Stimulated activated CD8-positive, alpha-beta memory T cell treated with anti-CD3 and anti-CD28 coated beads, Interleukin-4, amount 100 ng/mL, for 48 hours (primary cell): ENCODE measurements around the gene DPYSL5.
A peak's percentile ranks its signal among the peaks of the same experiment; 100 is the strongest.
"Not testable (repeated sequence)": the region's sequence is repeated elsewhere in the genome, so short reads cannot be mapped to it uniquely, and the experiment has no call there.

ENCODE experiments used
- DNase-seq: peaks from one replicate; pipeline ENCODE4 v3.0.0-alpha.2; 2020

DPYSL5 gene

DNA sequence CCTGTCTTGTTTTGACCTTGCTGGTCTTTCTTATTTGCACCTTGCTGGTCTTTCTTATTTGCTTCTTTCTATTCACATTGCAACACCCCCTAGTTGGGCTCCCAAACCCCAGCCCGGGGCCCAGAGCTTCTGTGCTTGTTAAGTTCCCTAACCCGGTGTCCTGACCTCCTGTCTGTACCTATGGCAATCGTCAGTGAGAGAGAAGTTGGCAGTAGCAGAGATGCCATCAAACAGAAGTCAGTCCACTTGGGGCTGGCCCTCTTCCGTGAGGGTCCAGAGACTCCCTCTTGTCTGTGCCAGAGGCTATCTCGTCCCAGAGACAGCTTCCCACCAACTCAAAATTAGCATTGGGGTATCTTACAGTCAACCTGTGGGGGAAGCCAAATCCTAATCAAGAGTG is 55.7 kb downstream of the DPYSL5 start:
- no peak for DNase-seq

DNA sequence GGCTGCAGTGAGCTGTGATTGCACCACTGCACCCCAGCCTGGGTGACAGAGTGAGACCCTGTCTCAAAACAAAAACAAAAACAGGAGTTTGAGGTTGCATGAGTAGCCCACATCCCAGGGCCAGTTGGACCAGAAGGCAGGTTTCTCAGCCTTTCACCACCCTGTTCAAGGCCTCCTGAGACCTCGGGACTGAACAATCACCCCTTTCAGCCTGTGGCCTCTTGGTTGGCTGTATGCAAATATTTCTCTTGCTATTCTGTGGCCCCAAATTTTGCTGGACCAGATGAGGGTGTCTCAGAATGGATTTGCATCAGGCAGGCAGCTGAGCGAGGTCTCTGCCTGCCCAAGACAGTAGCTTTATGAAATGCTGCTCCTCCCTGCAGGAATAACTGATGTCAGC is 56.9 kb downstream of the DPYSL5 start:
- no peak for DNase-seq

DNA sequence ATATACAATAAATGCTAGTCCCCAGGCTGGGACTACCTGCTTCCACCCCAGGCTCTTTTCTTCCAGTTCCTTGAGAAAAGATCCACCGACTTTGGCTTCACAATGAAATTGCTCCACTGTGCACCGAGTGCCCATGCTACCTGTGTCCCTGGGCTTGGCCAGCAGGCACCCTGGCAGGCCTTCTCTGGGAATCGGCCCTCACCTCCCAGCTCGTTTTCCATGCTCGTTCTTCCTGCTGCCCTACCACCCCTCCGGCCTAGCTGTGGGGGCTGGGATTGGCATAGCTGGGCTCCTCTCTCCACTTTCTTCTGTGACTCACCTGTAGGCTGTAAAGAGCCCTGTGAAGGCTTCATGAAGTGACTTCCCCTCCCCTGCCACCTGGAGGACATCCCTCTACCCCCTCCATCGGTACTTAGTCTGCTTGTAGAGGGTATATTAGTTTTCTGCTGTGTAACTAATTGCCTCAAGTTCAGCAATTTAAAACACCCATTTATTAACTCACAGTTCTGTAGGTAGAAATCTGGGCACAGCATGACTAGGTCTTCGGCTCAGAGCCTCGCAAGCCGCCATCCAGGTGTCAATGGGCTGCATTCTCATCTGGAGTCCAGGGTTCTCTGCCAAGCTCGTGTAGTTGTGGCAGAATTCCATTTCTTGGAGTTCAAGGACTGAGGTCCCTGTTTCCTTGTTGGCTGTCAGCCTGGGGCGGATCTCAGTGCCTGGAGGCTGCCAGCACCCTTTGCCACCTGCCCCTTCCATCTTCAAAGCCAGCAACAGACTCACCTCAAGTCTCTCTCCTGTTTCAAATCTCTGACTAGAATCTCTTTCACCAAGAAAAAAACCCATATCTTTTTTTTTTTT is 57.6 kb downstream of the DPYSL5 start:
- DNase-seq: no peak

DNA sequence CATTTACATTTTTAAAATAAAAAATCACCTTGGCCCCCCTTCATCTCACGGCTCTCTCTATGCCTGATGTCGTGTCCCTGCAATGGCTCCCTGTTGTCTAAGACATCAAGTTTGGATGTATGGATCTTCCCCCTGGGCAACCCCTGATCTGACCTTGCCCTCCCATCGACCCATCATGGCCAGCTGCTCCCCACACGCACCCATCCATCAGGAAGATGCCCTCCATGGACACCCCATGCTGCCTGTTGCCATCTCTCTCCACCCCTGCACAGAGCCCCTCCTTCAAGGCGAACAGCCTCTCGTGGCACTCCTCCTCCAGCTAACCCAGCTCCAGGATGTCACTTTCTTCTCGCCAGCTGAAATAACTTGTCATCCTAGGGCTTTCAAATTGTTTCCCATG is 59.5 kb downstream of the DPYSL5 start:
- no peak for DNase-seq

DNA sequence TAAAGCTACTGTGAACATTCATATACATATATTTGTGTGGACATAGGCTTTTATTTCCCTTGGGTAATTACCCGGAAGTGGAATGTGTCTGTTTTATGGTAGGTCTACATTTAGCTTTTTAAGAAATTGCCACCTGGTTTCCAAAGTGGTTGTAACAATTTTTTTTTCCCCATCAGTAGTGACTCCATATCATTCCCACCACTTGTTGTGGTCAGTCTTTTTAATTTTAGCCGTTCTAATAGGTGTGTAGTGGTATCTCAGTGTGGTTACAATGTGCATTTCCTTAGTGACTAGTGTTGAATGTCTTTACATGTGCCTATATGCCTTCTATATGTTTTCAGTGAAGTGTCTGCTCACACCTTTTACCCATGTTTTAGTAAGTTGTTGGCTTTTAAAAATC is 62.2 kb downstream of the DPYSL5 start:
- no peak for DNase-seq

DNA sequence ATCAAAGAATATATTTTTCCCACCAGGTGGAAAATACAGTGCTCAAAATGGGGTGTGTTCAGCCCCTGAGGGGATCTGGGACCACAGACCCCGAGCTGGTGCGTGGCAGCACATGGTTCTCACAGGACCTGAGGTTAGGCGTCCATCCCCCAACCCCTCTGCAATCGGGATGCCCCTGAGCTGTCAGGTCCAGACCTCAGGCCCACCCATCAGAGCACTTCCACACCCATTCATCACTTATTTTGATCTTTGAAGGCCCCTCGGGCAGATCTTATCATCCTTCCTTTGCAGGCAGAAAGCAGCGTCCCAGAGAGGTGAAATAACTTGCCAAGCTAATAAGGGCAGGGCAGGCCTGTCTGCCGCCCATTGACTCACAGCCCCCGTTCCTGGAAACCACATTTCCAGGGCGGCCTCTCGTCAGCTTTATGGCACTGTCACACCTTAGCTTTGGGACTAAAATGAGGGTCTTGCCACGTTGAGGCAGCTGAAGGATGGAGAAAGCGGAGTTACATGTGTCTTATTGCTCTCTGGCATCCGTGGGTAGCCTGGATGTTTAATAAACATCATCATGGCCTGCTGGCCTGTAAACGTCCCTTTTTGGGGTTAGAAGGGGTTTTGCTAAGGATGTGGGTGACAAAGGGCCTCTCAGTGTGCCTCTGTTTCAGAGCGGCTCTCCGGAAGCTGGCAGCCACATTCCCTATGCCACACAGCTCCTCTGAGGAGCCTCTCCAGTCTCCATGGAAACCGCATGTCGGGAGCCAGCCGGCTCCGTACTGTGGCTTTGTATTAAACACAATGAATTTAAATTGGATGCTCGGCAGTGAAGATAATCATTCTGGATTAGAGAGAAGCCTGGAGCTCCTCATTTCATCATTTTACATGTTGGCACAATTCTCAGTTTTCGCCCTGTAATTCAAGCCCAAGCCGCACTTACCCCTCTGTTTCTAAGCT is 64.3 kb downstream of the DPYSL5 start:
- no peak for DNase-seq

DNA sequence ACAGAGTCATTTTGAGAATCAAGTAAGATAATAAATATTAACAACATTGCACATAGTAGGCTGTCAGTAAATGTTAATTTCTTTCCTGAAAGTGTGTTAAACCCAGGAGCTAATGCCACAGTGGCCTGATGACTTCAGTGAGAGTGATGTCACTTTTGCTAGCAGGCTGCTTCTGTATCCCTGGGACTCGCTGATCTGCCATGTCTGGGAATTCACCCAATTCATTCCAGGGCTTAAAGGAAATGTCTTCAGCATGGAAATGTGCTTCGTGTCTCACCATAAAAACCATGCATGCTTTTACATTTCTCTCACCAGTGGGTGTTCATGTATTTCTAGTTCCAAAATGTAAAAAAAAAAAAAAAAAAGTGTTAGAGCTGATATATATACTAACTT is 65.7 kb downstream of the DPYSL5 start:
- DNase-seq: no peak

DNA sequence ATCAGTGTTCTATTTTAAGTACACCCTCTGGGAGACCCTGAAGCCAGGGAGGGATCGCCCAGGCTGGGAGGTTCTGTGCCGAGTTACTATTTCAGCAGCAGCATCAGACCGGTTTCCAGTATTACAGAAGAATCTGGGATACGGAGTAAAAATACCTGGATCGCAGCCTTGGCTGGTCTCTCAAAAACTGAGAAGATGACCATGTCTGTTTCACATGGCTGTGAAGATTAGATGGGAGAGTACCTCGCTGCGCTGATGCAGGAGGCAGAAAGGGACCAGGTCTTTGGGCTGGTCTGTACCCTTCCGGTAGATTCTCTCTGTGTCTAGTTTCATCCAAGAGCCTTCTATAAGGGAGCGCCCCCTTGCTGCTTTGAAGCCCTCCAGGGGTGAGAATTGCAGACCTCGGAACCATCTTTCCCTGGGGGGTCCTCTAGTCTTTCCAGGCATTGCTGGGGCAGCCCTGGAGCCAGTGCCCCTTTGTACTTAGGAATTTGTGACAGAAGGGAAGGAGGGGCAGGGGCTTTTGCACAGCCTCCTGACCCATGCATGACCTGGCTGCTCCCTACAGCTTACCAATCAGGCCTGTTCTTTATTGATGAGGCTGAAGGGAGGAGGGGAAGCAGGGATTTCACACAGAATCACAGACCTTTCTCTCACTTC is 66.2 kb downstream of the DPYSL5 start:
- no peak for DNase-seq

DNA sequence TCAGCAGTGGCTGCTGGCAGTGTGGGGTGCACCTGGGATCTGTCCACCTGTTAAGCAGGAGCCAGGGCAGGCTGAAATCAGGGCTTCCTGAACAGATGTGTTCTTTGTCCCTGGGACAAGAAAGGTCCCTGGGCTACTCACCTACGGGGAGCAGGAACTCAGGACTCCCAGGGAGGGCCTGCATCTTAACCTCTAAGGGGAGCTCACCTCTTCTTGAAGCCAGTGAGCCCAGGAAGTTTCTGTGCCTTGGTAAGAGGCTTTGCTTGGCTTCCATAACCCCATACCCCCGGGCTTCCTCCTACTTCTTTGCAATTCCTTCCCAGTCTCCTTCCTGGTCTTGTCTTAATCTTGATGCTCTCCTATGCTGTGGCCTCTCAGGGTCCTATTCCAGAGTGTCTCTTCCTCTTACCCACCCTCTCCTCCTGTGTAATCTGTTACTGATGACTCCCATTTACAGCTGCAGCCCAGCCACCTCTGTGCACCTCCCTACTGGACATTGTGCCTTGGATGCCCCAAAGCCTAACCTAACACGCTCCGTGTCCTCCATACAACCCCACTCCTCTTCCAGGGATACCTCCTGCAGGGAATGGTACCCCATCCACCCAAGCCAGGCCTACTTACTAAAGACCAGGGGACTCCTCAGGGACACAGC is 66.9 kb downstream of the DPYSL5 start:
- DNase-seq: no peak

DNA sequence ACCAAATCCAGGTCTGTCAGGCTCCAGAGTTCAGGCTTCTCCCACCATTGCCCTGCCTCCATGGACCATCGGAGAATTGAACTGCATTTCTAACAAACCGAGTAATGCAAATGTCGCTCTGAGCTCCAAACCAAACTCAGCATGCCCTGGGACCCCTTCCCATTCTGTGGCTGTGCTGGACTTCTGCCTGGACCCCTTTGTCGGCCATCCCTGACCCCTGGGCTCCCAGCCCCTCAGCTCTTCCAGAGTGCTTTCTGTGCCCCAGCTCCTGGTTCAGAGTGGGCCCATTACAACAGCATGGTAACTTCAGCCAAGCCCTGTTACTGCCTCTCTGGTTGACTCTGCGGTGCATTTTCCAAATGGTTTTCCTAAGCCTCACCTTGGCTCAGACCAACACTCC is 67.4 kb downstream of the DPYSL5 start:
- DNase-seq: no peak

DNA sequence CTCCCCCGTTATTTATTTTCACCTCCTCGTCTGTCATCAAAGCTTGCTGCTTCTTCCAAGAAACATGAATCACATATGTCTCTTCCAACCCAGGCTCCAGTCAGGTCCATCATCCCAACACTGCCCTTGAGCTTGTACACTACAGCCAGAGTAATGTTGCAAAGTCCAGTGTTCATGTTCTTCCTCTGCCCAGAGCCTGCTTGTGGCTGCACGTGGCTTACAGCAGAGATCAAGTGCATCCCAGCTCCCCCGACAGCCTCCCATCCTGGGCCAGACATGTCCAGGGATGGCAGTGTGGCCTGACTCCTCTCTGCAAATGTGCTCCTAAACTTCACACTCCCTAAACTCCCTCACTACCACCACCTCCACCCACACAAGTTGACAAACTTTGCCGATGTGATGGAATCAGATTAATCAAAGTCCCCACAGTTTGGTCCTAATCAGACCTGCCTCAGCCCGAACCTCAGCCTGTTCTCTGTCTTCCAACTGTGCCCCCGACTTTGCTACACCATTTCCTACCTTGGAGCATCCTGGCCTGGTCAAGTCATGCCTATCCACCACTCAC is 68.3 kb downstream of the DPYSL5 start:
- no peak for DNase-seq

DNA sequence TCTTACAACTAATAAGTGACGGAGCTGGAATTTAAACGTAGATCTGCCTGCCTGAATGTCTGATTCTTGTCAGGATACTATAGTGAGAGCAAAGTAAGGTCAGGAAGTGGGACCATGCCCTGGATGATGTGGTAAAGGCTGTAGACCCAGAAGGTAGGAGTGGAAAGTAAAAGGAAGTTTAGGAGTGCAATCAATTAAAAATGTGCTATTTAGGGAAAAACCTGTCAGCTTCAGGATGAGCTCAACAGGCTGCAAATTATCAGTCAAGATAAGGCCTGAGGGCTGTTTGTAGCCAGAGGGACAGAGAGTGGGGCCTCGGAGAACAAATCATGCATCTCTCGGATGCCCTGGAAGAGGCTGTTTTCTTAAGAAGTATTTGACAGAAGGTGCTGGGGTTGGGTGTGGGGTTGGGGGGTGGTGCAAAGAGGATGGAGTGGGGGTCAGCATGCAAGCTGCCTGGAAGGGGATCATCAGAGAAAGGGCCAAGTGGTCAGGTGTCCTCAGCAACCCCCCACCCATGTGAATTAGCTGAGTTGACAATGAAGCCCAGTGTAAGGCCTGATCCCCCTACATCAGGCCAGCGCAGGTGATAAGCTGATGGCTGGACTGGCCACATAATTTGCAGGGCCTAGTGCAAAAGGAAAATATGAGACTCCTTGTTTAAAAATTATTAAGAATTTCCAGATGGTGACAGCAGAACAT is 69.4 kb downstream of the DPYSL5 start:
- DNase-seq: peak; percentile 3

DNA sequence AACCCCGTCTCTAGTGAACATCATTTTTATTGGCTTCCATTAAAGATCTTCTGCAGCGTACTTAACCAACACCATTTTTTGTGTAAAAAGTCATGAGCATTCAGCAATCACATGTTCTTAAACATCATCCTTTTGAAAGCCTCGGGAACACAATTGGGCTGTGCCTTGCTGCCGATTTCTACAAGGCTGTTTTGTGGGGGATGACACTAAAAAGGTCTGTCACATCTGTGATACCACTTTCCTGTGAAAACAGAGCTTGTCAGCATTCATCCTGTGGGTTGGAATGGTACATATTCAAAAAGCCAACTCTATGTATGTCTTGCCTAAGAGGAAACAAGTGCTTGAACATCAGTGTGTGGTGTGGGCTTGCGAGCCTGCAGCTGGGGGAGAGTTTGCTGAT is 73.4 kb downstream of the DPYSL5 start:
- DNase-seq: no peak

DNA sequence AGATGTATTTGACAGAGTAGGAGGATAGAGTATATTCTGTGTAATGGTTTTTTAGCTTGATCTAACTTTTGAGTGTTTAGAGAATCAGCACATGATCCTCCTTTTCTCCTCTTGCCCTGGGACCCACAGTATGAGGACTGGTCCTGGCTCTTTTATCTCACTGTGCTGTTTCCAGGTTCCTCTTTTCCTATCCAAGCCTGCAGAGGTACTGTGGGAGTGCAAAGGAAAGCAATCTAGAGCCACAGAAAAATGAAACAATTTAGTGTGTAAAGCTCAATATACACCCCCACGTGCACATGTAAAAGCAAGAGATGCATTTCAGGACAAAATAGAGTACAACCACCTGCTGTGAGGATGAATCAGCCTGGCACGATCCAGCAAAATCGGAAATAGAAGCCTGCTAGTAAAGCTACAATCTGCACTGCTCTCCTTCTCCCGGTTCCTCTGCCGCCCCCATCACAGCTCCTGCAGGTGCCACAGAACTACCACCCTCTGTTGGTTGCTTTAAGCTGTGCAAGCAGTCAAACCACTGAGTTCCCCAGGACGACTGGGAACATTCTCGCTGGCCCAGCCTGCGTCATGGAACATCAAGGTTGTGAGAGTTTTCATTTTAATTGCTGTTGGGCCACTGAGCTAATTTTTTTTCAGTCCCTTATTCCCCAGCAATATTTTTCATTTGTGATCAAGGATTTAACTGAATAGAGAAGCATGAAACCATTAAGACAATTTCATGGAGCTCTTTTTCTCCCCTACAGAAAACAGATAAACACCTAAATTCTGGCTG is 74.7 kb downstream of the DPYSL5 start:
- DNase-seq: peak; percentile 46

DNA sequence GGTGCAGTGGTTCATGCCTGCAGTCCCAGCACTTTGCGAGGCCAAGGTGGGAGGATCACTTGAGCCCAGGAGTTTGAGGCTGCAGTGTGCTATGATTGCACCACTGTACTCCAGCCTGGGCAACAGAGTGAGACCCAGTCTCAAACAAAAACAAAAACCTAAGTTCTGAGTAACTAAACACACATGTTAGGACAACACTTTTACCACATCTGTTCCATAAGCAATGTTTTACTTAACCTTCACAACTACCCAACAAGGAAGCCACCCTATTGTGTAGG is 75.2 kb downstream of the DPYSL5 start:
- DNase-seq: not testable (repeated sequence)

DNA sequence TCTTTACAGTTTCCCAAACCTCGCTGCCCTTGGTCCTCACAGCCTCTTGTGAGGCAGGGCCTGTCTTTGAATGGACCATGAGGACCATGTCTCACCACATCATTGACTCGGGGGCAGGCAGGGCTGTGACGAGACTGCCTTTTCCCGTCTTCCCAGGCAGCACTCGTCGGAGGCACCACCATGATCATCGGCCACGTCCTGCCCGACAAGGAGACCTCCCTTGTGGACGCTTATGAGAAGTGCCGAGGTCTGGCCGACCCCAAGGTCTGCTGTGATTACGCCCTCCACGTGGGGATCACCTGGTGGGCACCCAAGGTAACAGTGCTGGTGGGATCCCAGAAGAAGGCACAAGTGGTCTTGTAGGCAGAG is 76.8 kb downstream of the DPYSL5 start:
- no peak for DNase-seq

DNA sequence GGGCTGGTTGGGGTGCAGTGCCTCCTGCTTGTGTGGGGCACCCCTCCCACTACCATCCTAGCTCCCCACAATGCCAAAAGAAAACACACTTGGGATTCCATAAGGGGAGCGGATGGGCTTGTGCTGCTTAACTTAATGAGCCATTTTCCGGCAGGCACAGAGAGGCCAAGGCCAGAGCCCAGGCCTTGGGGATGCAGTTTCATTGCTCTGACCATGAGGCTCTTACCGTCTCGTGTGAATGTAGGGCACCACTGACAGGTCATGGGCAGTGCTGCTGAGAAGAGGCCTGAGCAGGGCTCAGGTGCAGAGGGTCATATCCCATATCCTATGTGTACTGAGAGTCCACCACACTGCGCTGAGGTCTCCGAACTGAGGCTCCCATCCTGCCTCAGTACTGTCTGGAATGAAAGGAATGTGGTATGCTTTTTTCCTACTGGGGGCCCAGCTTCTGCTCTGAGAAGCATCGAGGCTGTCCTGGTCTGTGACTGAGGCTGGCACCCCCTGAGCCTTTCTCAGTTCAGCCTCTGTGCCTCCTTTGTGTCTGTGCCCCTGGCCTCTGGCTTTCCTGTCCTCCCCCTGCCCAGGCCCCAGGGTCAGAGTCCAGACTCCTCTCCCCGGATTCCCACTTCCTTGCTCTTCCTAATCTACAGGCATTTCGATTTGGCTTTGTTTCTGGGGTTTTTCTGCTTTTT is 77.3 kb downstream of the DPYSL5 start:
- DNase-seq: no peak

DNA sequence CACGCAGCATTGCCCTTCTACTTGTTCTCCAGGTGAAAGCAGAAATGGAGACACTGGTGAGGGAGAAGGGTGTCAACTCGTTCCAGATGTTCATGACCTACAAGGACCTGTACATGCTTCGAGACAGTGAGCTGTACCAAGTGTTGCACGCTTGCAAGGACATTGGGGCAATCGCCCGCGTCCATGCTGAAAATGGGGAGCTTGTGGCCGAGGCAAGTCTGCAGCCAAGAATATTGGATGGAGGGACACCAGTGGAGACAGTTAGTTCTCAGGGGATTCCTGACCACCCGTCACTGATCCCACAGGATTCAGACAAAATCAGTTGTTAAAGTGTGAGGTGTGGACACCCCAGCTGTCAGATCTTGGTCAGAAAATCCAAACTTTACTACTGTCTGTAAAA is 79.3 kb downstream of the DPYSL5 start:
- no peak for DNase-seq

DNA sequence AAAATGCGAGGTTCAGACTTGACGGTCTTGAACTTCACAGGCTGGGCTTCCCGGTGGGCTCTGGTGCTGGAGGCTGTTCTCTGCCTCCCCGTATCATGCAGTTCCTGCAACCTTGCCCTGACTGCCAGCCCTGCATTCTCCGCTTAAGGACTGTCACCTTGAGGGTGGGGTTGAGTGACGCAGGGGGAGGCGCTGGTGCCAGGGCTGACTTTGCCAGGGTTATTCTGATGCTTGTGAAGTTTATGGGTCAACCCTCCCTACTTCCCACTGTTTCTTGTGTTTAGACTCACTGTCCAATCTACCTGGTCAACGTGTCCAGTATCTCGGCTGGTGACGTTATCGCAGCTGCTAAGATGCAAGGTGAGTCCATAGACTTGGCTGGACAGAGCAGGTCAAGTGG is 85.0 kb downstream of the DPYSL5 start:
- no peak for DNase-seq

DNA sequence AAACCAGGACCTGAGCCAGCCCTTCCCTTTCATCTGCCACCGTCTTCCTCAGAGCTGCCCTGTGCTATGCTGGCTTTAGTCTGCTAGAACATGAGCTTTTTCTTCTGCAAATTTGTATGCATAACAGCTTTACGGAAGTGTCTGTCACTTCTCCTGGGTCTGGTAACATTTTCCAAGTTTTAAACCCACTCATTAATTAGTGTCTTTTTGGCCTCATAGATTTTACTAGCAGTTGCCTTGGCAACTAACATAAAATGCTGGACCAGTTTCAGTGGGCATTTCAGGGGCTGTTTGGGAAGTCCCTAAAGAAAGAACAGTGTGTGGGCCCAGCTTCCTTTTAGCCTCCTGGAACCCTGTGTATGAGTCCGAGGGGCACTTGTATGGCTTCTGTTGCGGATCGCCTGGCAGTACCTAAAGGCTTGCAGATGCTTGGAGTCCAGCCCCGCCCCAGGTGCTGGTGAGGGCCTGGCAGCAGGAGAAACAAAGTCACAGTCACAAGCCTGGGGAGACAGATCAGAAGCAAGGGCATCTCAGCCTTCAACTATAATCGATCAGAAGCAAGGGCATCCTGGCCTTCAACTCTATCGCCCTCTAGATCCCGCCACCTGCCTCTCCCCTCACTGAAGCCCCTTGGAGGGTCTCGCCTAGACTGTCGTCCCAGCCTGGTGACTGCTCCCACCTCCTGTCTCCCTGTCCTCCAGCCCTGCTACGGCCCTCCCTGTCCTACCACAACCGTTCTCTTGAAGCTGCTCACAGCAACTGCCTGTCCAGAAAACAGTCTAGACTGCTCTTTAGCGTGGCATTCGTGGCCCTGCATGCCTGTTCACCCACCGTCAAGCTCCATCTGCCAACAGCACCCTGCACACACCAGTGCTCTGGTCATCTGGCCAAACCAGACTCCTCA is 85.8 kb downstream of the DPYSL5 start:
- peak; percentile 5 for DNase-seq
